GM12892 (cell line): ENCODE measurements around the gene WRAP53.

Experiments
- POLR2A ChIP-seq: IDR thresholded peaks from 2 replicates; pipeline ENCODE4 v1.6.1; 2011; ENCODE audit warnings: low read depth, low read length, control low read depth
- POLR2AphosphoS5 ChIP-seq: IDR thresholded peaks from 2 replicates; pipeline ENCODE4 v1.6.1; 2011; ENCODE audit warnings: low read depth, low read length, control low read depth
- TAF1 ChIP-seq: IDR thresholded peaks from 2 replicates; pipeline ENCODE4 v1.6.1; 2011; ENCODE audit warnings: low read depth, mild to moderate bottlenecking, control low read depth, low read length, borderline replicate concordance

DNA sequence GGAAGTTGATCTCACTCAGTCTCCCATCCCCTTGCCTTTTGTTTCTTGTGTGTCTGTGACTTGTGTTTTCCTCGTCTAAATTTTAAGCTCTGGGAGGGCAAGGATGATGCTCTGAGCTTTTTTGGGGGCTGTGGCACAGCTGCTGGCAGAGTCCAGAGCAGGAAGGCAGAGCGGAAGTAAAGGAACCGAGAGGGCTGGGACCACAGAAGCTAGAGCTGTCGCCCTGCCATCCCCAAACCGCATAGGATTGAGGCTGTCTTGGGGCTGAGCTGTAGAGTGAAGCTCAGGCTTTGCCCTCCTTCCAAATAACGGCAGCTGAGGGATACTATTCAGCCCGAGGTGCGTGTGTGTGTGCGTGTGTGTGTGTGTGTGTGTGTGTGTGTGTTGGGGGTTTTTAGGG, 25.5 kb downstream of the WRAP53 start:
- TF ChIP-seq POLR2A (no peak), TAF1 (no peak), POLR2AphosphoS5 (no peak)
